ENCODE data around the gene CDH4.

GRCh38 chr20:61436283-61436666 lies 184.2 kb downstream of the CDH4 start:
- TF ChIP-seq, protein P1, sequence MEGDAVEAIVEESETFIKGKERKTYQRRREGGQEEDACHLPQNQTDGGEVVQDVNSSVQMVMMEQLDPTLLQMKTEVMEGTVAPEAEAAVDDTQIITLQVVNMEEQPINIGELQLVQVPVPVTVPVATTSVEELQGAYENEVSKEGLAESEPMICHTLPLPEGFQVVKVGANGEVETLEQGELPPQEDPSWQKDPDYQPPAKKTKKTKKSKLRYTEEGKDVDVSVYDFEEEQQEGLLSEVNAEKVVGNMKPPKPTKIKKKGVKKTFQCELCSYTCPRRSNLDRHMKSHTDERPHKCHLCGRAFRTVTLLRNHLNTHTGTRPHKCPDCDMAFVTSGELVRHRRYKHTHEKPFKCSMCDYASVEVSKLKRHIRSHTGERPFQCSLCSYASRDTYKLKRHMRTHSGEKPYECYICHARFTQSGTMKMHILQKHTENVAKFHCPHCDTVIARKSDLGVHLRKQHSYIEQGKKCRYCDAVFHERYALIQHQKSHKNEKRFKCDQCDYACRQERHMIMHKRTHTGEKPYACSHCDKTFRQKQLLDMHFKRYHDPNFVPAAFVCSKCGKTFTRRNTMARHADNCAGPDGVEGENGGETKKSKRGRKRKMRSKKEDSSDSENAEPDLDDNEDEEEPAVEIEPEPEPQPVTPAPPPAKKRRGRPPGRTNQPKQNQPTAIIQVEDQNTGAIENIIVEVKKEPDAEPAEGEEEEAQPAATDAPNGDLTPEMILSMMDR (IDR thresholded peaks at IDR 0.05; ENCODE audit: insufficient read depth, low read length, poor library complexity, severe bottlenecking), result no peak
- TF ChIP-seq EZH2phosphoT487 (conservative IDR thresholded peaks at IDR 0.05; ENCODE audit: low read length), result no peak
